Astrocyte of the cerebellum (primary cell): ENCODE measurements around the gene KNOP1.
A peak's percentile ranks its signal among the peaks of the same experiment; 100 is the strongest.

Experiments
- DNase-seq: peaks from one replicate; pipeline ENCODE4 v3.0.0-alpha.2; 2011; ENCODE audit warnings: low read depth
- H3K4me3 ChIP-seq: 2 replicates; pipeline ENCODE4 v1.5.1; 2011; ENCODE audit warnings: mild to moderate bottlenecking, low read depth, low read length, moderate library complexity
- in situ Hi-C: cut with HindIII; loops from 2 replicates; pipeline ENCODE4 v1.10.0; 2017; ENCODE audit warnings: low sequenced_read_pairs
- TF ChIP-seq, protein P1 (sequence below): IDR thresholded peaks from 2 replicates; pipeline ENCODE4 v1.5.1; 2012; ENCODE audit warnings: low read length, low read depth, moderate library complexity, mild to moderate bottlenecking; ENCODE audit errors: missing control alignments

KNOP1 gene

DNA sequence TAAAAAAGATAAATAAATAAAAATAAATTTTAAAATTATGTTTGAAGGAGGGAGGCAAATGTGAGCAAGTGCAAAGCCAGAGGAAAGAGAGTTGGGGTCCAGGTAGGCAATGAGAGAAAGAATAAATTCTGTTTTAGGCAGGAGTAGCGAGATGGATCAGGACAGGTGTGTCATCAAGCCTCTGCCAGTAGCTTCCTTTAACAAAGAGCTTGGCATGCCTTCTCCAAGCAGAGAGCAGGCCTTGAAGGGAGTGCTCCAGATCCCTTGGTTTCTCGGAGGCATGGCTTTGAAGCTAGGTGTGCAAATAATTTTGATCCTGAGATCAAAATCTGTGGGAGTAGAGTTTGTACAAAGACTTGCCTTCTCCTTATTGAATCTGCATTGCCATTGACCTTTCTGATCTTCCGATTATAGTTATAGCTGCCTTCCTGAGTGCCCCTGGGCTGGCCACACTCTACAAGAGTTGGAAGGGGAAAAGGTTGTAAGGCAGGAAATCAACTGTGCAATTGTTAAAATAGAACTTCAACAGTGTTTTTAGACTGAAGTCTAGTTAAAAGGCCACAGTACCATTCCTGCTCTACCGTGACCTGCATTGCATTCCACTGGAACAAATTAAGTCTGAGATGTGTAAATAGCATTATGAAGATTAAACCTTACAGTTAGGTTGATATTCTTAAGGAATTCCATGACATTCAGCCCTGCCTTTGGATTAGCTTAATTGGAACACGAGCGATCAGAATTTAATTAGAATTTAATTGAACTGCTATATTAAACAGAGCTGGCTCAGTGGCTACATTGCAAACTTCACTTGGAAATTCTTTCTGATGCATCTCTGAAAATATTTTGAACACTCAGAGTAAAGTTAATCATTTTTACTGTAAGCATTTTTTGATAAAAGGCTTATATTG lies 33.7 kb upstream of the KNOP1 start:
- H3K4me3 ChIP-seq, result no peak overlapping the region
- TF ChIP-seq, protein P1, sequence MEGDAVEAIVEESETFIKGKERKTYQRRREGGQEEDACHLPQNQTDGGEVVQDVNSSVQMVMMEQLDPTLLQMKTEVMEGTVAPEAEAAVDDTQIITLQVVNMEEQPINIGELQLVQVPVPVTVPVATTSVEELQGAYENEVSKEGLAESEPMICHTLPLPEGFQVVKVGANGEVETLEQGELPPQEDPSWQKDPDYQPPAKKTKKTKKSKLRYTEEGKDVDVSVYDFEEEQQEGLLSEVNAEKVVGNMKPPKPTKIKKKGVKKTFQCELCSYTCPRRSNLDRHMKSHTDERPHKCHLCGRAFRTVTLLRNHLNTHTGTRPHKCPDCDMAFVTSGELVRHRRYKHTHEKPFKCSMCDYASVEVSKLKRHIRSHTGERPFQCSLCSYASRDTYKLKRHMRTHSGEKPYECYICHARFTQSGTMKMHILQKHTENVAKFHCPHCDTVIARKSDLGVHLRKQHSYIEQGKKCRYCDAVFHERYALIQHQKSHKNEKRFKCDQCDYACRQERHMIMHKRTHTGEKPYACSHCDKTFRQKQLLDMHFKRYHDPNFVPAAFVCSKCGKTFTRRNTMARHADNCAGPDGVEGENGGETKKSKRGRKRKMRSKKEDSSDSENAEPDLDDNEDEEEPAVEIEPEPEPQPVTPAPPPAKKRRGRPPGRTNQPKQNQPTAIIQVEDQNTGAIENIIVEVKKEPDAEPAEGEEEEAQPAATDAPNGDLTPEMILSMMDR, result no peak
- no peak for DNase-seq
- in situ Hi-C loops, result no loop called here

DNA sequence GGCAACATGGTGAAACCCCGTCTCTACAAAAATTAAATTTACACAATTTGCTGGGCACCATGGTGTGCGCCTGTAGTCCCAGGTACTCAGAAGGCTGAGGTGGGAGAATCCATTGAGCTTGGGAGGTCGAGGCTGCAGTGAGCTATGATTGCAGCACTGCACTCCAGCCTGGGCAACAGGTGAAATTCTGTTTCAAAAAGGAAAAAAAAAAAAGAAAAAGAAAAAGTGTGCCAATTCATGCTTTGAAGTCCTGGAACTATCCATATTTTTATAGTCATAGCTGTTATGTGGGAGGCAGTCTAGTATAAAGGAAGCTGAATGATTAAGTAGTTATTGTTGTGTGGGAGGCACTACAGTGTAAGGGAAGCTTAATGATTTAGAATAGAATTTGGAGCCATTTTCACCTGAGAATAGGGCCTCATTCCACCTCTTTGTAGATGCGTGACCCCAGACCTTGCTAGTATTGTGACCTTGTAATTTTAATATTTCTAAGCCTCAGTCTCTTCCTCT lies 31.6 kb upstream of the KNOP1 start:
- DNase-seq, result no peak
- H3K4me3 ChIP-seq, result no peak overlapping the region
- in situ Hi-C loops, result no loop called here
- TF ChIP-seq, protein P1, result no peak

DNA sequence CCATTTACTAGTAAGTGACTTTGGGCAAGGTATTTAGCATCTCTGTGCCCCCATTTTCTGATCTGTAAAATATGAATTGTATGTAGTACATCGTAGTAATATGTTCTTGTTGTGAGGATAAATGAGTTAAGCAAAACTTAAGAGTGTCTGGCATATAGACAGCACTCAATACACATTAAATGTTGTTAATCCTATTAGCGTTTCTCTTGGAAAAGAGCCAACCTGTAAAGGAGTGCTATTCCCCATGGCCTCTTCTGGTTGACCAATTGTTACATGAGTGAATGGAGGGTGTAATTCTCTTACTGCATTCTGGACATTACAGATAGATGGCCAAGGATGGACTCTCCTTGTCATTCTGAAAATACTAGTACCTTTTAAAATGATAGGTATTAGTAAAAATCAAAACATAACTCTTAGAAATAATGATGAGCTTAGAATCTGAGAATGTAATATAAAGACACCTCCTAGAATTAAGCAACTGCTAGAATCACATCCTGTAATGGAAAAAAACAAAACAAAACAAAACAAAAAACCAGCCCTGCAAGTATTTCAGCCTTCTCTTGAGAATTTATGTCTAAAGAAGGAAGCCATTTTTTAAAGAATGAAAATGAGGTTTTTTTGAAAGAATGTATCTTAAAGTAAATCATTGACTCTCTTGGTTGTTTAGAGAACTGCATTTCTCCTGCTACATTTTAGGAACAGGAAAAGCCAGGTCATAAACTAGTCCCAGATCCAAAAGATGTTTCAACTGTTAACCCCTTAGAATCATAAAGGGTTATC lies 30.6 kb upstream of the KNOP1 start:
- in situ Hi-C loops, result no loop called here
- TF ChIP-seq, protein P1, result no peak
- no peak for DNase-seq
- no peak overlapping the region for H3K4me3 ChIP-seq

DNA sequence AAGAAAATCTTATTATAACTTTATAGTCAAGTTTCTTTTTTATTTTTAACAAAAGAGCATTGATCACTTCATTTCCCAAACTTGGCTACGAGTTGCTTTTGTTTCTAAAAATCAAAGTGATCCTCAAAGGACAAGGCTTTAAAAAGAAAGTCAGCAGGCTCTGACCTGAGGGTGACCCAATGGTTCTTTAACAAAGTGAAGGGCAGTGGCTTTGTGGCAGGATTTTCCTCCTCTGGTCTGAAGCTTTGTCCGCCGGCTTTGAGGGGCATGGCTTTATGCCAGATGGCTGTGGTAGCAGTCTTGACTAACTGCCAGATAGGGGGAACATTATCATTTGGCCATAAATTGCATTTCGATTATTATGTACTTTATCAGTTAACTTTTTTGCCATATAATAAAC lies 28.5 kb upstream of the KNOP1 start:
- no peak overlapping the region for H3K4me3 ChIP-seq
- DNase-seq, result no peak
- in situ Hi-C loops, result no loop called here
- TF ChIP-seq, protein P1, result no peak

DNA sequence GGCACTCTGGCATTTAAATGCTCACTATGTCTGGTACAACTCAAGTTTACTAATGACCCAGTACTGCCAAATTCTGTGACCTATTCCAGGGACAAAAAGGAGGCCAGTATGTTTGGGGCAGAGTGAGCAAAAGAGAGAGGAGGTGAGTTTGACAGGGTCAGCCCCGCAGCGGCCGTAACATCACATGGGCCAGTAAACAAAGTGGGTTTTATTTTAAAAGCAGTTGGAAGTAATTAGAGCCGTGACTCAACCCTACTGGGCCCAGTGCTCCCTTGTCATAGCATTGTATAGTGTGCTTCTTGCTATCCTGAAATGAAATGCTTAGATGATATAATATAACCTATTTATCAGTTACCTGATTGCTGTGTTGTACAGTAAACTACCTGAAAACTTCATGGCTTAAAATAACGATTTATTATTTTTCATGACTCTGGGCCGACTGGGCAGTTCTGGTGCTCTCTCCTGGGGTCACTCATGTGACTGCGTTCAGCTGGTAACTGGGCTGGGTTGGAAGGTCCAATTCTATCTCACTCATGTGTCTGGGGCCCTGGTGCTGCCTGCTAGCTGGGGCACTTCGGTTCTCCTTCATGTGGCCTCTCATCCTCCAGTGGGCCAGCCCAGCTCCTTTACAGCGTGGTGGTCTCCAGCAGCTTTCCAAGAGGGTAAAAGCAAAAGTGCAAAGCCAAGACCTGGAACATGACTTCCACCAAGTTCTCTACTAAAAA lies 27.4 kb upstream of the KNOP1 start:
- DNase-seq, result peak; percentile 15
- in situ Hi-C loops, result no loop called here
- no peak overlapping the region for H3K4me3 ChIP-seq
- TF ChIP-seq, protein P1, result no peak

DNA sequence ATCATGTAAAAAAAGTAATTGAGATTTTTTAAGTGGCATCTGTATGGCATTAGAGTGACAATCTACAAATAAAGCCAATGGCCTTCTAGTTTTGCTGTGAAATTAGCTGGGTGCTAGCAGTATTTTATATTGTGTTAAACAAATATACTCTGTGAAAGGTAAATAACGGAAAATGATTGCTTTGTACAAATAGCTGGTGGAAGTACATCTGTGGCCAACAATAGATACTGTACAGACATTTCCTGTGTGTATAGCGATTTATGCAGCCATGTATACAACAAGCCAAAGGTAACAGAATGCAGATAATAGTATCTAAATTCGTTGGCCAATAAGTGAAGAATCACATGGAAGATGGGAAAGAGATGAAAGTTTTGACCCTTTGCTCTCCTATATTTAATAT lies 26.6 kb upstream of the KNOP1 start:
- in situ Hi-C loops, result loop anchor here (5.0 kb wide), 1 partner anchor 88 kb away; no protein-coding TSS in a partner anchor

More for the DNA sequence above, 26.6 kb upstream of the KNOP1 start:
- H3K4me3 ChIP-seq, result no peak overlapping the region
- TF ChIP-seq, protein P1, result no peak
- DNase-seq, result no peak
